ENCODE measurements around the gene CPEB3.

GRCh38 chr10:92274071-92274470 lies 16.8 kb downstream of the CPEB3 start:
- no peak for TF ChIP-seq POLR2AphosphoS5 (IDR thresholded peaks at IDR 0.05; ENCODE audit: low read depth, low read length)
- TF ChIP-seq POLR2A (IDR thresholded peaks at IDR 0.05; ENCODE audit: low read depth, low read length), result no peak

All from GM12891 (cell line).